Neuronal stem cell (in vitro differentiated cells): ENCODE results near the gene IL16.

Experiments used
- DNase-seq: peaks from one replicate; pipeline ENCODE4 v3.0.0-alpha.2; 2013; ENCODE audit warnings: low spot score
- H2AFZ ChIP-seq: one replicate; pipeline ENCODE4 v1.6.1; 2013; ENCODE audit warnings: mild to moderate bottlenecking, low read length, inconsistent platforms
- H2AK5ac ChIP-seq: 2 replicates; pipeline ENCODE4 v1.6.1; 2013; ENCODE audit warnings: low read depth, mild to moderate bottlenecking, inconsistent platforms, low read length, moderate library complexity, mixed read lengths
- H2BK120ac ChIP-seq: 2 replicates; pipeline ENCODE4 v1.6.1; 2013; ENCODE audit warnings: low read depth, mild to moderate bottlenecking, inconsistent platforms, low read length, moderate library complexity, mixed read lengths
- H2BK12ac ChIP-seq: one replicate; pipeline ENCODE4 v1.6.1; 2013; ENCODE audit warnings: low read length, inconsistent platforms
- H2BK15ac ChIP-seq: 2 replicates; pipeline ENCODE4 v1.6.1; 2013; ENCODE audit warnings: mild to moderate bottlenecking, low read length, inconsistent platforms, mixed read lengths
- H2BK5ac ChIP-seq: one replicate; pipeline ENCODE4 v1.6.1; 2013; ENCODE audit warnings: inconsistent platforms, mild to moderate bottlenecking, low read length, moderate library complexity
- H3K14ac ChIP-seq: one replicate; pipeline ENCODE4 v1.6.1; 2013; ENCODE audit warnings: low read length, inconsistent platforms
- H3K18ac ChIP-seq: 2 replicates; pipeline ENCODE4 v1.6.1; 2013; ENCODE audit warnings: low read length, inconsistent platforms
- H3K23ac ChIP-seq: 2 replicates; pipeline ENCODE4 v1.6.1; 2013; ENCODE audit warnings: low read depth, mild to moderate bottlenecking, mixed read lengths, low read length, inconsistent platforms; ENCODE audit not compliant: poor library complexity
- H3K27ac ChIP-seq: replicated peaks from 3 replicates; pipeline ENCODE4 v1.5.1; 2013; ENCODE audit warnings: low read length, inconsistent platforms
- H3K27me3 ChIP-seq, 3 experiments: 2 replicates each; pipeline ENCODE4 v1.6.1; 2013; ENCODE audit warnings: low read length in 3 of 3, mild to moderate bottlenecking in 2 of 3, inconsistent platforms in 1 of 3, low read depth in 1 of 3, mixed read lengths in 1 of 3, moderate library complexity in 1 of 3; ENCODE audit not compliant: control insufficient read depth in 3 of 3, insufficient read depth in 3 of 3
- H3K36me3 ChIP-seq, 2 donors: replicated peaks in 1 of 2; 2 replicates each; pipeline ENCODE4 v1.6.1; 2013; ENCODE audit warnings: low read length in 2 of 2; ENCODE audit not compliant: control insufficient read depth in 2 of 2, insufficient read depth in 2 of 2
- H3K4ac ChIP-seq: 2 replicates; pipeline ENCODE4 v1.6.1; 2013; ENCODE audit warnings: inconsistent platforms, mild to moderate bottlenecking, low read length, moderate library complexity
- H3K4me1 ChIP-seq, 2 donors: 1 replicate in 1 of 2; 2 replicates in 1 of 2; pipeline ENCODE4 v1.6.1; 2013; ENCODE audit warnings: low read length in 2 of 2, low read depth in 1 of 2; ENCODE audit not compliant: control insufficient read depth in 2 of 2, insufficient read depth in 1 of 2
- H3K4me2 ChIP-seq: one replicate; pipeline ENCODE4 v1.6.1; 2013; ENCODE audit warnings: mild to moderate bottlenecking, low read length, inconsistent platforms; ENCODE audit not compliant: insufficient read depth, poor library complexity, severe bottlenecking
- H3K4me3 ChIP-seq, 2 donors: 2 replicates each; pipeline ENCODE4 v1.5.1; 2013; ENCODE audit warnings: low read length in 2 of 2, mild to moderate bottlenecking in 2 of 2, inconsistent platforms in 1 of 2, moderate library complexity in 1 of 2
- H3K79me1 ChIP-seq: one replicate; pipeline ENCODE4 v1.6.1; 2013; ENCODE audit warnings: low read depth, mild to moderate bottlenecking, inconsistent platforms, low read length, moderate library complexity
- H3K9ac ChIP-seq: one replicate; pipeline ENCODE4 v1.6.1; 2013; ENCODE audit warnings: mild to moderate bottlenecking, low read depth, low read length, inconsistent platforms; ENCODE audit not compliant: poor library complexity
- H3K9me3 ChIP-seq, 2 donors: replicated peaks in 1 of 2; 2 replicates each; pipeline versions ENCODE3 to v1.6.1; 2013; ENCODE audit warnings: low read length in 2 of 2, mild to moderate bottlenecking in 2 of 2, inconsistent platforms in 1 of 2, low read depth in 1 of 2, mixed read lengths in 1 of 2, moderate library complexity in 1 of 2; ENCODE audit not compliant: control insufficient read depth in 2 of 2, insufficient read depth in 1 of 2
- H4K8ac ChIP-seq: one replicate; pipeline ENCODE4 v1.6.1; 2013; ENCODE audit warnings: low read depth, mild to moderate bottlenecking, inconsistent platforms, low read length, moderate library complexity
- H4K91ac ChIP-seq: one replicate; pipeline ENCODE4 v1.6.1; 2013; ENCODE audit warnings: low read length, low read depth, mild to moderate bottlenecking, inconsistent platforms; ENCODE audit not compliant: poor library complexity
- WGBS, 2 donors: extraction: QIAGEN DNeasy Blood & Tissue Kit; methylation state at CpG; one replicate each; pipeline ENCODE4 v1.1.7; 2013; ENCODE audit warnings: missing lambda C conversion rate in 2 of 2, mixed read lengths in 1 of 2; ENCODE audit not compliant: insufficient read length in 2 of 2, insufficient replicate concordance in 1 of 2; ENCODE audit errors: extremely low coverage in 2 of 2; 5-methylcytosine and 5-hydroxymethylcytosine counted together

IL16 gene

GRCh38 chr15:81227716-81228115 lies 31.0 kb downstream of the IL16 start:
- H3K27me3 ChIP-seq: no peaks in the 10 kb centered on the region
- no peak overlapping the region for H3K4me3 ChIP-seq
- no peak overlapping the region for H4K91ac ChIP-seq
- no CpG with 5 or more reads among the region's 5 CpGs for WGBS, 2 donors
- H3K27ac ChIP-seq: no peak overlapping the region
- DNase-seq: no peak
- H2AFZ ChIP-seq: no peak overlapping the region
- no peak overlapping the region for H3K9ac ChIP-seq
- H3K4me2 ChIP-seq: no peak overlapping the region
- H3K4ac ChIP-seq: no peak overlapping the region
- H4K8ac ChIP-seq: no peak overlapping the region
- H2AK5ac ChIP-seq: no peak overlapping the region
- no peaks in the 10 kb centered on the region for H3K36me3 ChIP-seq
- no peaks in the 10 kb centered on the region for H3K79me1 ChIP-seq
- no peak overlapping the region for H3K23ac ChIP-seq
- no peaks in the 10 kb centered on the region for H3K9me3 ChIP-seq
- no peak overlapping the region for H2BK12ac ChIP-seq
- no peak overlapping the region for H2BK120ac ChIP-seq
- H3K14ac ChIP-seq: no peak overlapping the region
- H3K18ac ChIP-seq: no peak overlapping the region
- H2BK5ac ChIP-seq: no peak overlapping the region
- H2BK15ac ChIP-seq: no peak overlapping the region
- no peaks in the 10 kb centered on the region for H3K4me1 ChIP-seq

GRCh38 chr15:81229586-81229985 lies 32.9 kb downstream of the IL16 start:
- Histone ChIP-seq H3K36me3 (no peaks in the 10 kb centered on the region), H2BK12ac (no peak overlapping the region), H2AFZ (no peak overlapping the region), H3K79me1 (no peaks in the 10 kb centered on the region), H4K8ac (no peak overlapping the region), H2BK15ac (no peak overlapping the region), H2AK5ac (no peak overlapping the region), H3K14ac (no peak overlapping the region), H3K9me3 (no peaks in the 10 kb centered on the region), H3K4me3 (no peak overlapping the region), H2BK120ac (no peak overlapping the region), H2BK5ac (no peak overlapping the region), H3K4ac (no peak overlapping the region), H3K18ac (no peak overlapping the region), H3K4me1 (no peaks in the 10 kb centered on the region), H3K27me3 (no peaks in the 10 kb centered on the region), H3K9ac (no peak overlapping the region), H4K91ac (no peak overlapping the region), H3K23ac (no peak overlapping the region), H3K27ac (no peak overlapping the region), H3K4me2 (no peak overlapping the region)
- WGBS, 2 donors: no CpG with 5 or more reads among the region's 3 CpGs
- no peak for DNase-seq

- H4K91ac ChIP-seq: no peak overlapping the region
- H2BK120ac ChIP-seq: no peak overlapping the region
- H2BK15ac ChIP-seq: no peak overlapping the region
- no peak overlapping the region for H3K4me2 ChIP-seq
- H3K9ac ChIP-seq: no peak overlapping the region
- H3K18ac ChIP-seq: no peak overlapping the region
- no peaks in the 10 kb centered on the region for H3K79me1 ChIP-seq
- H2BK5ac ChIP-seq: no peak overlapping the region
- no peaks in the 10 kb centered on the region for H3K36me3 ChIP-seq
- no peak overlapping the region for H2AK5ac ChIP-seq
- no peaks in the 10 kb centered on the region for H3K4me1 ChIP-seq
- H2BK12ac ChIP-seq: no peak overlapping the region
- H4K8ac ChIP-seq: no peak overlapping the region
- no peak overlapping the region for H3K27ac ChIP-seq
- H3K27me3 ChIP-seq: no peaks in the 10 kb centered on the region
- WGBS, 2 donors: no CpG with 5 or more reads among the region's 7 CpGs
- no peak overlapping the region for H2AFZ ChIP-seq
- H3K4me3 ChIP-seq: no peak overlapping the region
- H3K14ac ChIP-seq: no peak overlapping the region
- DNase-seq: no peak
- H3K23ac ChIP-seq: no peak overlapping the region
- H3K9me3 ChIP-seq: no peaks in the 10 kb centered on the region
- no peak overlapping the region for H3K4ac ChIP-seq
These were observed 38.8 kb downstream of the IL16 start for GRCh38 chr15:81235276-81236123.

DNA sequence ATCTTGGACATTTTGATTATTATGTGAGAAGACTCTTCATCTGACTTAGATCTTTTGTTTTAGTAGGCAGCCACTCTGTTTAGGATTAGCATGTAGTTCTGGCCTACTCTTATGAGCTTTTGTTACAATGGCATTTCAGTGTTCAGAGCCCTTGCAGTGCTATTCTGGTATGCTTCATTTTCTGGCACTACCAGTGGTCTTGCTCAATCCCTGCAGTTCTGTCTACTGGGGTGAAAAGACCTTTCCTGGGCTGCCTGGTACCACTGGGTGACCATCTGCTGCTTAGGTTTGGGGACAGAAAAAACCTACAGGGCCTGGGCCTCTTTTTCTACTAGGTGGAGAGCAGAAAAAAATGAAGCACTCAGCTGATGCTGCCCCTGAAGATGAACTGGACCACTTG lies 42.5 kb downstream of the IL16 start:
- H3K4me2 ChIP-seq: no peak overlapping the region
- no peaks in the 10 kb centered on the region for H3K79me1 ChIP-seq
- no peaks in the 10 kb centered on the region for H3K36me3 ChIP-seq
- no peak overlapping the region for H2BK120ac ChIP-seq
- no peak overlapping the region for H3K9ac ChIP-seq
- no peak overlapping the region for H2AK5ac ChIP-seq
- H2BK15ac ChIP-seq: no peak overlapping the region
- H2AFZ ChIP-seq: no peak overlapping the region
- no peak overlapping the region for H4K91ac ChIP-seq
- no peak overlapping the region for H3K23ac ChIP-seq
- no peak overlapping the region for H3K27ac ChIP-seq
- H3K27me3 ChIP-seq: no peaks in the 10 kb centered on the region
- no peak overlapping the region for H2BK12ac ChIP-seq
- H3K4me3 ChIP-seq: no peak overlapping the region
- H3K18ac ChIP-seq: no peak overlapping the region
- no peak overlapping the region for H2BK5ac ChIP-seq
- no peak for DNase-seq
- no peak overlapping the region for H3K14ac ChIP-seq
- H3K4me1 ChIP-seq: no peaks in the 10 kb centered on the region
- H3K4ac ChIP-seq: no peak overlapping the region
- no peaks in the 10 kb centered on the region for H3K9me3 ChIP-seq
- H4K8ac ChIP-seq: no peak overlapping the region
